Activated gamma-delta T cell treated with anti-CD3 and anti-CD28 coated beads, Interleukin-2, amount 50 U/mL, for 16 hours (primary cell): ENCODE measurements around the gene ZBTB39.
A peak's percentile ranks its signal among the peaks of the same experiment; 100 is the strongest.
"Not testable (repeated sequence)": the region's sequence is repeated elsewhere in the genome, so short reads cannot be mapped to it uniquely, and the experiment has no call there.

Source experiments
- DNase-seq: peaks from one replicate; pipeline ENCODE4 v3.0.0-alpha.2; 2020; ENCODE audit warnings: low read depth

The ZBTB39 gene

GRCh38 chr12:57005980-57006808 is at the start of gene ZBTB39:
ZBTB39 (minus strand) TSS chr12:57006546; CDS start chr12:57004917, 1,629 bp downstream.
- DNase-seq: peak; percentile 55

GRCh38 chr12:57055824-57056223 is 49.5 kb upstream of the ZBTB39 start:
- DNase-seq: no peak

GRCh38 chr12:57053901-57054300 is 47.6 kb upstream of the ZBTB39 start:
- DNase-seq: not testable (repeated sequence)

GRCh38 chr12:57053146-57053545 is 46.8 kb upstream of the ZBTB39 start:
- DNase-seq: not testable (repeated sequence)

GRCh38 chr12:57051011-57051410 is 44.7 kb upstream of the ZBTB39 start:
- DNase-seq: no peak

- DNase-seq: no peak
Measured at GRCh38 chr12:57049890-57050289, 43.5 kb upstream of the ZBTB39 start, which contains the start of gene MYO1A. MYO1A (minus strand) TSS chr12:57050129; CDS start chr12:57048323, 1,806 bp downstream.

GRCh38 chr12:57049119-57049446 is 42.7 kb upstream of the ZBTB39 start:
- DNase-seq: no peak

GRCh38 chr12:57048423-57049118 is 42.2 kb upstream of the ZBTB39 start:
- no peak for DNase-seq

GRCh38 chr12:57047981-57048380 is 41.6 kb upstream of the ZBTB39 start:
- no peak for DNase-seq

GRCh38 chr12:57046947-57047890 is 40.9 kb upstream of the ZBTB39 start:
- DNase-seq: no peak

- DNase-seq: no peak
Measured at GRCh38 chr12:57046086-57046791, 39.9 kb upstream of the ZBTB39 start.

- DNase-seq: no peak
Measured at GRCh38 chr12:57044889-57045288, 38.5 kb upstream of the ZBTB39 start.

GRCh38 chr12:57044468-57044867 is 38.1 kb upstream of the ZBTB39 start:
- no peak for DNase-seq

- DNase-seq: no peak
Measured at GRCh38 chr12:57042695-57043094, 36.3 kb upstream of the ZBTB39 start.

GRCh38 chr12:57040750-57041149 is 34.4 kb upstream of the ZBTB39 start:
- DNase-seq: no peak

GRCh38 chr12:57040211-57040610 is 33.9 kb upstream of the ZBTB39 start:
- DNase-seq: no peak

- no peak for DNase-seq
Measured at GRCh38 chr12:57039016-57039798, 32.9 kb upstream of the ZBTB39 start.

- no peak for DNase-seq
Measured at GRCh38 chr12:57037264-57037663, 30.9 kb upstream of the ZBTB39 start.

- no peak for DNase-seq
Measured at GRCh38 chr12:57033431-57033830, 27.1 kb upstream of the ZBTB39 start.

GRCh38 chr12:57031789-57032188 is 25.4 kb upstream of the ZBTB39 start:
- DNase-seq: no peak
